Ishikawa (cell line): ENCODE measurements around the gene SRRM5.

Experiments used
- CEBPB ChIP-seq: IDR thresholded peaks from 2 replicates; pipeline ENCODE4 v1.6.1; 2012
- CREB1 ChIP-seq: IDR thresholded peaks from 2 replicates; pipeline ENCODE4 v1.6.1; 2012; ENCODE audit warnings: low read depth
- EGR1 ChIP-seq: IDR thresholded peaks from 2 replicates; pipeline ENCODE4 v1.6.1; 2012
- FOXM1 ChIP-seq: IDR thresholded peaks from 2 replicates; pipeline ENCODE4 v1.6.1; 2012; ENCODE audit warnings: low read depth, borderline replicate concordance
- MAX ChIP-seq: IDR thresholded peaks from 2 replicates; pipeline ENCODE4 v1.6.1; 2012
- NFIC ChIP-seq: IDR thresholded peaks from 2 replicates; pipeline ENCODE4 v1.6.1; 2012
- RAD21 ChIP-seq: IDR thresholded peaks from 2 replicates; pipeline ENCODE4 v1.6.1; 2012; ENCODE audit warnings: low read depth
- REST ChIP-seq: IDR thresholded peaks from 2 replicates; pipeline ENCODE4 v1.6.1; 2012; ENCODE audit warnings: low read depth, mild to moderate bottlenecking
- TAF1 ChIP-seq: IDR thresholded peaks from 2 replicates; pipeline ENCODE4 v1.6.1; 2012; ENCODE audit warnings: low read depth, mild to moderate bottlenecking
- TCF12 ChIP-seq: IDR thresholded peaks from 2 replicates; pipeline ENCODE4 v1.6.1; 2012; ENCODE audit warnings: low read depth
- TEAD4 ChIP-seq: IDR thresholded peaks from 2 replicates; pipeline ENCODE4 v1.6.1; 2012
- USF1 ChIP-seq: IDR thresholded peaks from 2 replicates; pipeline ENCODE4 v1.6.1; 2012
- YY1 ChIP-seq: IDR thresholded peaks from 2 replicates; pipeline ENCODE4 v1.6.1; 2012; ENCODE audit warnings: low read depth
- ZBTB7A ChIP-seq: IDR thresholded peaks from 2 replicates; pipeline ENCODE4 v1.6.1; 2012; ENCODE audit warnings: low read depth

Gene SRRM5

DNA sequence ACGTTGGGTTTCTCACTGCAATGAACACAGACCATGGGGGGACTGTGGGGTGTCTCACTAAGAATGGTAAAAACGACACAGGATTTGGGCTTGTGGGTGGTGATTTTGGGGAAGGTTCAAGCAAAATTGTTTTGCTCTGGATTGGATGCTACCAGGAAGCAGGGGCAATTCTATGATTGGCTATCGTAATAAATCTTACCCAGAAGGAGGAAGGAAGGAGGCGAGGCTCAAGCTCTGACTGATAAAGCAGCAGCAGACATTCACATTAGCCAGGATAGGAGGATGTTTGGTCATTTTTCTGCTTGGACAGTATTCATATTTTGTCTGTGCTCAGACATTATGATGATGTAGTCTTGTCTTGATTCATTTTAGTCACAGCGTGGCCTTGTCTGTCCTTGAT lies 14.0 kb upstream of the SRRM5 start:
- TF ChIP-seq REST (no peak), YY1 (no peak), RAD21 (no peak), TEAD4 (no peak), CEBPB (no peak), USF1 (no peak)

GRCh38 chr19:43598445-43599240 lies 13.2 kb upstream of the SRRM5 start:
- TF ChIP-seq FOXM1 (no peak), TEAD4 (no peak), CEBPB (no peak), TAF1 (no peak), EGR1 (no peak), YY1 (no peak), REST (no peak), RAD21 (no peak), NFIC (no peak), USF1 (no peak), CREB1 (no peak), TCF12 (no peak), ZBTB7A (no peak), MAX (no peak)

DNA sequence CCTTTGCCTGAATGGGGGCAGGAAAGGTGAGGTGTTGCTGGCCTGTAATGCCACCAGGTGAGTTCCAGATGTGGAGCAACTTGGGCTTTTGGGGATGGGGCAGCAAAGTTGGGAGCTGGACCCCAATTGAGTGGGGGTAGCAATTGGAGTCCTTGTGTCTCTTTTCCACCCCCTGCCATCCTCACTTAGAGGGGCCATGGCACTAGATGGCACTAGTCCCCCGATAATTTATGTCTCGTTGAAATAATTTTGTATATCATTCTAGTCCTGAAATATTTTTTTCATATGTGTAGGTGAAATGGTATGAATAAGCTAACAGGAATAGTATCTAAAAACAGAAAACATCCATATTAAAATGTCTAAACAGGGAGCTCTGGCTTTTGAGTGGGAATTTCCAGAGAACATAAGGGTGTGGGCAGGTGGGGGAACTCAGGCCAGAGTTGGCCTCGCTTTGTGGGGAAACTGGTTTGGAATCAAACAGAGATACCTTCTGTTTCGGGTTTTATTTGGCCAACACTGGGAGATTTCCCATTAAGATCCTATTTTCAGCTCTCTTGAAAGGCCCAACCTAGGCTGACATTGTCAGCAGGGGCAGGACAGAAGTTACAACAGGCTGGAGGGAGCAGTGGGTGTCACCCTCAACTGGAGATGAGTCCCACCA lies 12.1 kb upstream of the SRRM5 start:
- TF ChIP-seq TEAD4 (no peak), REST (no peak), YY1 (no peak), ZBTB7A (no peak), TCF12 (no peak), EGR1 (no peak), RAD21 (no peak), CEBPB (no peak), FOXM1 (no peak), USF1 (no peak), NFIC (no peak)

- 0 out of 2 replicates have a peak, but pooled peaks have one; percentile 17 for TF ChIP-seq USF1
These were observed 11.6 kb upstream of the SRRM5 start for GRCh38 chr19:43600326-43600725.
